Stimulated activated CD4-positive, alpha-beta T cell treated with anti-CD3 and anti-CD28 coated beads, Interleukin-12 subunit alpha, Interleukin-12 subunit beta, amount 100 ng/mL, for 48 hours (primary cell): ENCODE measurements around the gene SOAT1.
"Not testable (repeated sequence)": the region's sequence is repeated elsewhere in the genome, so short reads cannot be mapped to it uniquely, and the experiment has no call there.

ENCODE experiments used
- DNase-seq, 3 donors: peaks; one replicate each; pipeline ENCODE4 v3.0.0-alpha.2; 2020; ENCODE audit warnings: low read depth in 2 of 3, low spot score in 1 of 3

SOAT1 gene

GRCh38 chr1:179293340-179294327, at the start of gene SOAT1:
Gene SOAT1 (plus strand): TSS chr1:179293797. CDS start chr1:179302685, 8,888 bp downstream.
- peak; percentile 86 to 91 (median 87) for DNase-seq

GRCh38 chr1:179245426-179245825, 48.2 kb upstream of the SOAT1 start:
- DNase-seq: not testable (repeated sequence)

- DNase-seq: no peak
Measured at GRCh38 chr1:179247923-179248322, 45.7 kb upstream of the SOAT1 start.

GRCh38 chr1:179251675-179252074, 41.9 kb upstream of the SOAT1 start:
- DNase-seq: no peak

- DNase-seq: no peak
Measured at GRCh38 chr1:179252606-179253005, 41.0 kb upstream of the SOAT1 start.

GRCh38 chr1:179253286-179253972, 40.2 kb upstream of the SOAT1 start:
- no peak for DNase-seq

- DNase-seq: no peak
Measured at GRCh38 chr1:179262183-179262582, 31.4 kb upstream of the SOAT1 start.

- DNase-seq: no peak
Measured at GRCh38 chr1:179263121-179263520, 30.5 kb upstream of the SOAT1 start.

- DNase-seq: no peak
Measured at GRCh38 chr1:179264507-179264906, 29.1 kb upstream of the SOAT1 start.

GRCh38 chr1:179269071-179269470, 24.5 kb upstream of the SOAT1 start:
- no peak for DNase-seq

GRCh38 chr1:179274424-179274823, 19.2 kb upstream of the SOAT1 start:
- DNase-seq: not testable (repeated sequence)

- DNase-seq: no peak
Measured at GRCh38 chr1:179278920-179279319, 14.7 kb upstream of the SOAT1 start.

GRCh38 chr1:179283992-179284391, 9.6 kb upstream of the SOAT1 start:
- no peak for DNase-seq

GRCh38 chr1:179287946-179288345, 5.7 kb upstream of the SOAT1 start:
- DNase-seq: no peak

GRCh38 chr1:179288977-179289376, 4.6 kb upstream of the SOAT1 start:
- DNase-seq: no peak

- no peak for DNase-seq
Measured at GRCh38 chr1:179295164-179295755, 1.7 kb downstream of the SOAT1 start.

GRCh38 chr1:179296356-179297104, 2.9 kb downstream of the SOAT1 start:
- DNase-seq: no peak

GRCh38 chr1:179297105-179297378, 3.4 kb downstream of the SOAT1 start:
- no peak for DNase-seq

GRCh38 chr1:179298952-179299351, 5.4 kb downstream of the SOAT1 start:
- peak; percentile 23 to 30 (median 29) for DNase-seq

GRCh38 chr1:179300112-179300511, 6.5 kb downstream of the SOAT1 start:
- DNase-seq: no peak

- no peak for DNase-seq
Measured at GRCh38 chr1:179302070-179302469, 8.5 kb downstream of the SOAT1 start.
